ENCODE data around the gene TDRD10. TPM values are rescaled to one million over a fixed set of nuclear protein-coding genes. Genes with fewer than 3 reads are reported as not detected.

Gene TDRD10
- total RNA-seq, 1 donor from 2014 or later = 4.9 TPM

DNA sequence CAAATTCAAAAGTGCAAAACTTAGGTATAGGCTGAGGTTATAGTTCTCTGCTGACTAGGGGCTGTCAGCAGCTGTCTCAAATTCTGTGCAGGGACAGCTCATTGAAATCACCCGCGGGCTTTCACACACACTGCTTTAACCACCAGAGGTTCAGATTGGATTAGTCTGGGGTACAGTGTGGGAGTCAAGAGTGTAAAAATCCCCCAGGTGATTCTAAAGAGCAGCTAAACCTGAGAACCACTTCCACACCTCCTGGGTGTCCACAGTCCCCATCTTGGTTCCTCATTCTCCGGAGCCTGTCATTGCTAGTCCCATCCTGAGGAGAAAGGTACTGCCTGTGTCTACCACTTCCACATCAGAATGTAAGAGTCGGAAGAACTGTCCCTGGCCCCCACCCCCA is 9.9 kb upstream of the TDRD10 start:
- TF ChIP-seq POLR2A (IDR thresholded peaks at IDR 0.05) (no peak), POLR2AphosphoS5 (IDR thresholded peaks at IDR 0.05; ENCODE audit: insufficient read depth in 1 of 2, low read depth in 1 of 2) (no peak)
- TF ChIP-seq, protein P1, sequence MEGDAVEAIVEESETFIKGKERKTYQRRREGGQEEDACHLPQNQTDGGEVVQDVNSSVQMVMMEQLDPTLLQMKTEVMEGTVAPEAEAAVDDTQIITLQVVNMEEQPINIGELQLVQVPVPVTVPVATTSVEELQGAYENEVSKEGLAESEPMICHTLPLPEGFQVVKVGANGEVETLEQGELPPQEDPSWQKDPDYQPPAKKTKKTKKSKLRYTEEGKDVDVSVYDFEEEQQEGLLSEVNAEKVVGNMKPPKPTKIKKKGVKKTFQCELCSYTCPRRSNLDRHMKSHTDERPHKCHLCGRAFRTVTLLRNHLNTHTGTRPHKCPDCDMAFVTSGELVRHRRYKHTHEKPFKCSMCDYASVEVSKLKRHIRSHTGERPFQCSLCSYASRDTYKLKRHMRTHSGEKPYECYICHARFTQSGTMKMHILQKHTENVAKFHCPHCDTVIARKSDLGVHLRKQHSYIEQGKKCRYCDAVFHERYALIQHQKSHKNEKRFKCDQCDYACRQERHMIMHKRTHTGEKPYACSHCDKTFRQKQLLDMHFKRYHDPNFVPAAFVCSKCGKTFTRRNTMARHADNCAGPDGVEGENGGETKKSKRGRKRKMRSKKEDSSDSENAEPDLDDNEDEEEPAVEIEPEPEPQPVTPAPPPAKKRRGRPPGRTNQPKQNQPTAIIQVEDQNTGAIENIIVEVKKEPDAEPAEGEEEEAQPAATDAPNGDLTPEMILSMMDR (IDR thresholded peaks at IDR 0.05) = no peak
- intact Hi-C loops (cut with DNase I) = no loop called here
- no peaks in the 10 kb centered on the region for H3K36me3 ChIP-seq
- DNase-seq (ENCODE audit: extremely low spot score in 2 of 2) = no peak
- no peaks in the 10 kb centered on the region for H3K9me3 ChIP-seq
- peak overlapping the region; percentile 37 for H3K27ac ChIP-seq
- H3K4me1 ChIP-seq = no peaks in the 10 kb centered on the region
- no peak overlapping the region for H3K4me3 ChIP-seq
- no peaks in the 10 kb centered on the region for H3K27me3 ChIP-seq

DNA sequence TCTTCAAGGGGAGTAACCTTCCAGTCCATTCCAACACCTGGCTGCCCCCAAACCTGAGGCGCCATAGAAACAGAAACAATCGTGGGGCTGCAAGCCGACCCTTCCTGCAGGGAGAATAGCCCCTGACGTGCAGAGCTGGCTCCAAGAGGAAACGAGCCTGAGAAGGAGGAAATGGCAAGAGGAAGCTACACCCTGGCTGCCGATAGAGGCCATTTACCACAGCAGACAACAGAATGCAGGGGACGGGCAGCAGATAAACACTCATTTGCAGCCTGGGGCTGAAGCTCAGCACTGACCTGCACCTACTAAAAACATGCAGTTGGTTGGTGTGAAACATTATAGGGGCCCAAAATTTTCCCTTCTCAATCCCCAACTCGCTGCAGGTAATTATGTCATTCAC is 8.7 kb upstream of the TDRD10 start:
- H3K27ac ChIP-seq = no peak overlapping the region
- H3K9me3 ChIP-seq = no peaks in the 10 kb centered on the region
- TF ChIP-seq, protein P1 (IDR thresholded peaks at IDR 0.05) = no peak
- TF ChIP-seq POLR2A (IDR thresholded peaks at IDR 0.05) = no peak
- no peak for TF ChIP-seq POLR2AphosphoS5 (IDR thresholded peaks at IDR 0.05; ENCODE audit: insufficient read depth in 1 of 2, low read depth in 1 of 2)
- no peak for DNase-seq (ENCODE audit: extremely low spot score in 2 of 2)
- H3K4me3 ChIP-seq = no peak overlapping the region
- intact Hi-C loops (cut with DNase I) = no loop called here
- H3K36me3 ChIP-seq = no peaks in the 10 kb centered on the region
- no peaks in the 10 kb centered on the region for H3K4me1 ChIP-seq
- no peaks in the 10 kb centered on the region for H3K27me3 ChIP-seq

DNA sequence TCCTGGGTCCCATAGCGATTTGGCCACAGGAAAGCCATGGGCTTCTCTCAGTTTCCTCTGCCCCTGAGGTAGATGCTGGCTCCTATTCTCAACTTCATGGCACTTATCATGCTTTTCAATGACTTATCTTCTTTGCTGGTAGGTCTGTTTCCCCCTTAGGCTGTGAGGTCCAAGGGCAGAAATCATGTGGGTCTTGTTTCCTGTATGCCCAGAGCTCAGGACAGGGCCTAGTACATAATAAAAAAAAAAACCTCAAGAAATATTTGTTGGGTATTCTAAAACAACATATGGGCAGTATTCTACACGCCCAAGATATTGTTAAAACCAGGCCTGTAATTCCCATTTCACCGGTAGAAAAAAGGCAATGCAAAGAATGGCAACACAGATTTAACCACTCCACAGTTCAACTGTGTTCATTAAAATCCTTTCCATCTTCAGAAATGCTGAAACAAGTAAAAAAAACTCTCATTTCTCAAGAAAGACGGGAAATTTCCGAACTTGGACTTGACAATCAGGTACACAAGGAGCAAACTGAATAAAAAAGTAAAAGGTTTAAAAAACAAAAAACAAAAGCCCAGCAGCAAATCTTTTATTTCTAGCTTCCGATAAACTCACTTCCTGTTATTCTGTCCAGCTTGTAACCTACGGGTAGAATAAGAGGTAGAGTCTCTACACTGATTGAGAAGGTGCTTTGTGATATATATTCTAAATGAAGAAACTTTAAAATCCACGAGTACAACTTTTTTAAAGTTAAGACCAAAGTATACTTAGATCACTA is 6.3 kb upstream of the TDRD10 start:
- TF ChIP-seq POLR2AphosphoS5 (IDR thresholded peaks at IDR 0.05; ENCODE audit: insufficient read depth in 1 of 2, low read depth in 1 of 2) (no peak), POLR2A (IDR thresholded peaks at IDR 0.05) (no peak)
- TF ChIP-seq, protein P1 (IDR thresholded peaks at IDR 0.05) = no peak
- Histone ChIP-seq H3K4me1 (no peaks in the 10 kb centered on the region), H3K27ac (no peak overlapping the region), H3K36me3 (no peaks in the 10 kb centered on the region), H3K4me3 (no peak overlapping the region), H3K27me3 (peaks cover under 1% of the 10 kb centered on the region), H3K9me3 (no peaks in the 10 kb centered on the region)
- no peak for DNase-seq (ENCODE audit: extremely low spot score in 2 of 2)
- intact Hi-C loops (cut with DNase I) = no loop called here

DNA sequence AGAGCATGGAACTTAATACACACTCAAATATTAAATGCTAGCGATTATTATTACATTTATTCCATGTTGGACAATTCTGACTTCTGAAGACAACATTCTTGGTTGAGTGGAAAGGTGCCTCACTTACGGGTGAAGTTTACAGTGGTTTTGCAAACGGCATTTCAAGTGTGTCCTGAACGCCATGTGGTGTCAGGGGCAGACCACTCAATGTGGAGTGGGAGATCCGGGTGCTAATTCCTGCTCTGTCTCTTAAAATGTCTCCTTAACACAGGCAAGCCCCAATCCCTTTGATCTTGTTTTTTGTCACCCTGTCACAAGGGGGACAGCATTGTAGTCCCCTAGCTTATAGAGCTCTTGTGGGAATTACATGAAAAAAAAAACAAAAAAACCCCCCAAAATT is 5.6 kb upstream of the TDRD10 start:
- Histone ChIP-seq H3K4me3 (no peak overlapping the region), H3K36me3 (no peaks in the 10 kb centered on the region), H3K27me3 (peaks cover 4% of the 10 kb centered on the region), H3K27ac (no peak overlapping the region), H3K4me1 (peaks cover 4% of the 10 kb centered on the region), H3K9me3 (no peaks in the 10 kb centered on the region)
- DNase-seq (ENCODE audit: extremely low spot score in 2 of 2) = no peak
- TF ChIP-seq, protein P1 (IDR thresholded peaks at IDR 0.05) = no peak
- TF ChIP-seq POLR2AphosphoS5 (IDR thresholded peaks at IDR 0.05; ENCODE audit: insufficient read depth in 1 of 2, low read depth in 1 of 2) (no peak), POLR2A (IDR thresholded peaks at IDR 0.05) (no peak)
- intact Hi-C loops (cut with DNase I) = no loop called here

Measured in vagina (tissue), 2 donors.